Endothelial cell of hepatic sinusoid (primary cell): Measurements from ENCODE around the gene EVPL.
"Not testable (repeated sequence)": the region's sequence is repeated elsewhere in the genome, so short reads cannot be mapped to it uniquely, and the experiment has no call there.

ENCODE experiments used
- in situ Hi-C: cut with HindIII; loops from 2 replicates; pipeline ENCODE4 v1.10.0; 2017; ENCODE audit warnings: low sequenced_read_pairs

The EVPL gene

GRCh38 chr17:76000755-76001521, 26.2 kb downstream of the EVPL start, which contains the start of gene CDK3:
CDK3 (plus strand) TSS chr17:76000855; CDS start chr17:76001426, 571 bp downstream.
- in situ Hi-C loops, result no loop called here

GRCh38 chr17:76000016-76000754, 26.9 kb downstream of the EVPL start:
- in situ Hi-C loops, result no loop called here

GRCh38 chr17:75998327-75998795, 28.7 kb downstream of the EVPL start:
- in situ Hi-C loops, result no loop called here

- in situ Hi-C loops, result no loop called here
These were observed 30.2 kb downstream of the EVPL start for GRCh38 chr17:75996665-75997590.

- in situ Hi-C loops, result no loop called here
These were observed 31.7 kb downstream of the EVPL start for GRCh38 chr17:75995385-75995925.

GRCh38 chr17:75994802-75995370, 32.2 kb downstream of the EVPL start:
- in situ Hi-C loops, result no loop called here

- in situ Hi-C loops, result no loop called here
These were observed 35.7 kb downstream of the EVPL start for GRCh38 chr17:75991396-75991795.

- in situ Hi-C loops, result no loop called here
These were observed 40.1 kb downstream of the EVPL start for GRCh38 chr17:75987041-75987440.

GRCh38 chr17:75985986-75986385, 41.1 kb downstream of the EVPL start:
- in situ Hi-C loops, result no loop called here

- in situ Hi-C loops, result no loop called here
These were observed 43.5 kb downstream of the EVPL start for GRCh38 chr17:75983501-75984181.

GRCh38 chr17:75981019-75981615, 46.0 kb downstream of the EVPL start:
- in situ Hi-C loops, result no loop called here

- in situ Hi-C loops, result no loop called here
These were observed 46.7 kb downstream of the EVPL start for GRCh38 chr17:75980188-75981018.

GRCh38 chr17:75979705-75980187, 47.4 kb downstream of the EVPL start:
- in situ Hi-C loops, result no loop called here

- in situ Hi-C loops, result no loop called here
These were observed 48.0 kb downstream of the EVPL start, which contains the start of the genes ACOX1 and TEN1 for GRCh38 chr17:75978938-75979704. ACOX1 (minus strand) TSS chr17:75979166; CDS start chr17:75979073, 93 bp downstream. TEN1 (plus strand) TSS chr17:75979240; CDS start chr17:75986193, 6,953 bp downstream.

- in situ Hi-C loops, result no loop called here
These were observed 50.8 kb downstream of the EVPL start for GRCh38 chr17:75976175-75976848.

GRCh38 chr17:75975757-75976174, 51.3 kb downstream of the EVPL start:
- in situ Hi-C loops, result no loop called here

- in situ Hi-C loops, result not testable (repeated sequence)
These were observed 51.9 kb downstream of the EVPL start for GRCh38 chr17:75975187-75975586.
